Ascending aorta (tissue), 2 donors: ENCODE results near the gene AXIN2. TPM values are rescaled to one million over a fixed set of nuclear protein-coding genes. Genes with fewer than 3 reads are reported as not detected.

Experiments used
- DNase-seq, 2 donors: peaks; one replicate each; pipeline ENCODE4 v3.0.0-alpha.2; 2019; ENCODE audit warnings: low spot score in 2 of 2
- H3K27ac ChIP-seq, 2 donors: fragments of 200-600 bp; sonication (generic); one replicate each; pipeline ENCODE4 v1.5.1; 2016 to 2017; ENCODE audit warnings: mild to moderate bottlenecking in 1 of 2
- H3K27me3 ChIP-seq: fragments of 200-600 bp; sonication (generic); one replicate; pipeline ENCODE4 v1.5.1; 2017
- H3K36me3 ChIP-seq, 2 donors: fragments of 200-600 bp; sonication (generic); one replicate each; pipeline ENCODE4 v1.5.1; 2016
- H3K4me1 ChIP-seq, 2 donors: fragments of 200-600 bp; sonication (generic); one replicate each; pipeline ENCODE4 v1.5.1; 2016 to 2017; ENCODE audit warnings: mild to moderate bottlenecking in 1 of 2
- H3K4me3 ChIP-seq, 2 donors: fragments of 200-600 bp; sonication (generic); one replicate each; pipeline ENCODE4 v1.5.1; 2016 to 2017; ENCODE audit warnings: mild to moderate bottlenecking in 1 of 2
- H3K9me3 ChIP-seq, 2 donors: fragments of 200-600 bp; sonication (generic); one replicate each; pipeline ENCODE4 v1.5.1; 2016
- intact Hi-C: fragments of 100-400 bp; cut with DNase I; formaldehyde crosslinking; loops from one replicate; pipeline ENCODE4 v1.15.1; 2023
- total RNA-seq: library from RNA; depleted of rRNA; stranded (reverse); fragments of >200 nt; gene quantifications from one replicate; pipeline ENCODE4 v1.1.0, GENCODE V29; 2016
- TF ChIP-seq, protein P1 (sequence below), 3 experiments: fragments of 200-600 bp in 2 of 3; fragments of 450-650 bp in 1 of 3; sonication (generic) in 2 of 3; IDR thresholded peaks; one replicate each; pipeline ENCODE4 v1.5.1; 2016 to 2019; ENCODE audit warnings: antibody characterized with exemption in 3 of 3, mild to moderate bottlenecking in 1 of 3, moderate library complexity in 1 of 3

Gene AXIN2, protein sequence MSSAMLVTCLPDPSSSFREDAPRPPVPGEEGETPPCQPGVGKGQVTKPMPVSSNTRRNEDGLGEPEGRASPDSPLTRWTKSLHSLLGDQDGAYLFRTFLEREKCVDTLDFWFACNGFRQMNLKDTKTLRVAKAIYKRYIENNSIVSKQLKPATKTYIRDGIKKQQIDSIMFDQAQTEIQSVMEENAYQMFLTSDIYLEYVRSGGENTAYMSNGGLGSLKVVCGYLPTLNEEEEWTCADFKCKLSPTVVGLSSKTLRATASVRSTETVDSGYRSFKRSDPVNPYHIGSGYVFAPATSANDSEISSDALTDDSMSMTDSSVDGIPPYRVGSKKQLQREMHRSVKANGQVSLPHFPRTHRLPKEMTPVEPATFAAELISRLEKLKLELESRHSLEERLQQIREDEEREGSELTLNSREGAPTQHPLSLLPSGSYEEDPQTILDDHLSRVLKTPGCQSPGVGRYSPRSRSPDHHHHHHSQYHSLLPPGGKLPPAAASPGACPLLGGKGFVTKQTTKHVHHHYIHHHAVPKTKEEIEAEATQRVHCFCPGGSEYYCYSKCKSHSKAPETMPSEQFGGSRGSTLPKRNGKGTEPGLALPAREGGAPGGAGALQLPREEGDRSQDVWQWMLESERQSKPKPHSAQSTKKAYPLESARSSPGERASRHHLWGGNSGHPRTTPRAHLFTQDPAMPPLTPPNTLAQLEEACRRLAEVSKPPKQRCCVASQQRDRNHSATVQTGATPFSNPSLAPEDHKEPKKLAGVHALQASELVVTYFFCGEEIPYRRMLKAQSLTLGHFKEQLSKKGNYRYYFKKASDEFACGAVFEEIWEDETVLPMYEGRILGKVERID
- total RNA-seq: 27.5 TPM

DNA sequence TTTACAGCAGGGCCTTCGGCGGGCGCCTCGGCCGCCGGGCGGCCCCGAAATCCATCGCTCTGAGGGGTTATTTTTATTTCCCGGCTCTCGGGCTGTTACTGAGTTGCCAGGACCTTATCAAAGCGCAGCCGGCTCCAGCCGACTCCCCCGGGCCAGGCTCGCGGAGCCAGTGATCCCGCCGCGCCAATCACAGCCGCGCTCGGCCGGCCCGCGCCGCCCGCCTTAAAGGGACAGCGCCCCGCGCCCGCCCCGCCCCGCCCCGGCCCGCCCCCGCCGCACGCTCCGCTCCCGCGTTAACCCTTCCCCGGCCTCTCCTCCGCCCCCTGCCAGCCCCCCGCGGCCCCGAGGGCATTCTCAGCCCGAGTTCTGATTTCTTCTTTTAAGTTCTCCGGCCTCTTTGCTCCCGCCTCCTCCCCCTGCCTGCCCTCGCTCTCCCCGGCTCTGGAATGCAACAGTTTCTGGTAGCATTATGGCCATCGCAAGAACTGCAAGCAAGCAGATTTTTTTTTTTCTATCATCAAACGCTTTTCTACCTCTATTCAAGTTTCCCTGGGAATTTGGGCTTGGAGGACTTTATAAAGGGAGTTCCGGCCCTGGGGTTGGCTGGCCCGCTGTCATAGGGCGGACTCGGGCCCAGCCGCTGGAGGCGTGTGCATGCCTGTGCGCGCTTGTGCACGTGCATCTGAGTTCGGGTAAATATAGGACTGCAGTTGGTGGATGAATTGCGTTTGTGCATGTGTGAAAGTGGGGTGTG, at the start of gene AXIN2:
Gene AXIN2, minus strand, starts transcription at position 197 of the 754 bp plus-strand sequence. CDS start 3,028 bp downstream, outside the sequence.
- Histone ChIP-seq H3K27ac (peak within 1 kb of the TSS; percentile 90 to 94), H3K4me1 (peaks cover 0 to 10% of the 10 kb centered on the region in 2 donors), H3K4me3 (peak within 1 kb of the TSS in 1 of 2 donors; percentile 97), H3K27me3 (no peaks in the 10 kb centered on the region), H3K9me3 (no peaks in the 10 kb centered on the region), H3K36me3 (peaks cover 0 to 4% of the 10 kb centered on the region in 2 donors)
- intact Hi-C loops: loop anchor here (1.0 to 5.0 kb wide), 2 partner anchors 98 to 589 kb away; no protein-coding TSS in a partner anchor
- TF ChIP-seq, protein P1, sequence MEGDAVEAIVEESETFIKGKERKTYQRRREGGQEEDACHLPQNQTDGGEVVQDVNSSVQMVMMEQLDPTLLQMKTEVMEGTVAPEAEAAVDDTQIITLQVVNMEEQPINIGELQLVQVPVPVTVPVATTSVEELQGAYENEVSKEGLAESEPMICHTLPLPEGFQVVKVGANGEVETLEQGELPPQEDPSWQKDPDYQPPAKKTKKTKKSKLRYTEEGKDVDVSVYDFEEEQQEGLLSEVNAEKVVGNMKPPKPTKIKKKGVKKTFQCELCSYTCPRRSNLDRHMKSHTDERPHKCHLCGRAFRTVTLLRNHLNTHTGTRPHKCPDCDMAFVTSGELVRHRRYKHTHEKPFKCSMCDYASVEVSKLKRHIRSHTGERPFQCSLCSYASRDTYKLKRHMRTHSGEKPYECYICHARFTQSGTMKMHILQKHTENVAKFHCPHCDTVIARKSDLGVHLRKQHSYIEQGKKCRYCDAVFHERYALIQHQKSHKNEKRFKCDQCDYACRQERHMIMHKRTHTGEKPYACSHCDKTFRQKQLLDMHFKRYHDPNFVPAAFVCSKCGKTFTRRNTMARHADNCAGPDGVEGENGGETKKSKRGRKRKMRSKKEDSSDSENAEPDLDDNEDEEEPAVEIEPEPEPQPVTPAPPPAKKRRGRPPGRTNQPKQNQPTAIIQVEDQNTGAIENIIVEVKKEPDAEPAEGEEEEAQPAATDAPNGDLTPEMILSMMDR (IDR thresholded peaks at IDR 0.05): peak; percentile 11 to 32 (median 12)
- DNase-seq: peak; percentile 59 to 94

DNA sequence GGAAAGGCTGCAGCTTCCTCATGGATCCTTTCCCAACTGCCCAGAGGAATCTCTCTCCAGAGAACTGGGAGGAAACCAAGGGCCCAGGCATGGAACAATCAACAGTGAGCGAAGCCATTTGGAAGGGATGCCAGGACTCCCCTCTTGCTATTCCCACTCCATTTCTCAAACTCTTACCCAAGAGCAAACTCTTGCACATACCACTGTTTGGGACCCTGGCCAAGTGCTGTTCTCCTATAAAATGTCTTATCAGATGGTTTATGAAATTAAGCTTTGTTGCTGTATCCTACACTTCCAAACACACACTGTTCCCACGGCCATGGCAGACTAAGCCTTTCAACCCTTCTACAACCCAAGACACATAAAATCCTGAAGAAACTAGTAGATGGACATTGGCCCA, 48.3 kb upstream of the AXIN2 start:
- H3K36me3 ChIP-seq: no peaks in the 10 kb centered on the region
- no peaks in the 10 kb centered on the region for H3K27me3 ChIP-seq
- no peaks in the 10 kb centered on the region for H3K9me3 ChIP-seq
- intact Hi-C loops: no loop called here
- TF ChIP-seq, protein P1 (IDR thresholded peaks at IDR 0.05): no peak
- no peak for DNase-seq
- H3K27ac ChIP-seq: no peak overlapping the region
- no peak overlapping the region for H3K4me3 ChIP-seq
- no peaks in the 10 kb centered on the region for H3K4me1 ChIP-seq

DNA sequence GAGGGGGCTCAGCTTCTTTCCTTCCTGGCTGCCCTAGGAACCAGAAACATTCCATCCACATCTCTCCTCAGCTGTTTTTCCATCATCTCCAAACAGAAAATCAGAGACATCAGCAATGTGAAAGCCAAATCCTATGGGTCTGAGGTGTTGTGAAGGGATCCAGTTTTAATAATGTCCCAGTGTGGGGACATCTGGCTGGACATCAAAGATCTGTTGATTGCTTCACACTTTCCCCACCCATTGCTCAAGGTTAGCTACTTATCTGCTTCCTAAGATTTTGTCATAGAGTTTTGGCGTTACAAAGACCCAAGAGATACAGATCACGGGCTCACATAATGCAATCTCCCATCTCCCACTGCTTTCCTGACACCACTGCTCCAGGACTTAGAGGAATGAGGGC, 47.8 kb upstream of the AXIN2 start:
- DNase-seq: no peak
- H3K36me3 ChIP-seq: no peaks in the 10 kb centered on the region
- H3K4me3 ChIP-seq: no peak overlapping the region
- H3K27ac ChIP-seq: no peak overlapping the region
- intact Hi-C loops: no loop called here
- H3K4me1 ChIP-seq: no peaks in the 10 kb centered on the region
- H3K9me3 ChIP-seq: no peaks in the 10 kb centered on the region
- TF ChIP-seq, protein P1 (IDR thresholded peaks at IDR 0.05): no peak
- no peaks in the 10 kb centered on the region for H3K27me3 ChIP-seq

DNA sequence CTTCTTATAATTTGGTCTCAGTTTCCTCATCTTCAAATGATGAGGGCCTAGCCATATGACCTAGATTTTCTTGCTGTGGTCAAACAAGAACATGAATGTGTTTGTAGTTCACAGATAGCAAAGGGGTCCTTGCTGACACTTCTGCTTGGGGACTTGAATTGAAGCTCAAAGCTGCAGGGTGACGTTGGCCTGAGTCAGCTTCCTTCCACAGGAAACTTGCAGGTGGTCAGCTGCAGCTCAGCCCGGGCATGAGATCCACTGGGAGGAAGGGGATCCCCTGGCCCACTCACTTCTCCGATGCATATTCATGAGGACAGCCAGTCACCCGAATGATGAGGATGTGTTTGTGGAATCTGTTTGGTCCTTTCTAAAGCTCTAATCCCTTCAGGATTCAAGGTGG, 42.6 kb upstream of the AXIN2 start:
- TF ChIP-seq, protein P1 (IDR thresholded peaks at IDR 0.05): no peak
- Histone ChIP-seq H3K4me3 (no peak overlapping the region), H3K27ac (no peak overlapping the region), H3K4me1 (peaks cover 0 to 12% of the 10 kb centered on the region in 2 donors), H3K9me3 (no peaks in the 10 kb centered on the region), H3K36me3 (no peaks in the 10 kb centered on the region), H3K27me3 (no peaks in the 10 kb centered on the region)
- intact Hi-C loops: no loop called here
- no peak for DNase-seq

DNA sequence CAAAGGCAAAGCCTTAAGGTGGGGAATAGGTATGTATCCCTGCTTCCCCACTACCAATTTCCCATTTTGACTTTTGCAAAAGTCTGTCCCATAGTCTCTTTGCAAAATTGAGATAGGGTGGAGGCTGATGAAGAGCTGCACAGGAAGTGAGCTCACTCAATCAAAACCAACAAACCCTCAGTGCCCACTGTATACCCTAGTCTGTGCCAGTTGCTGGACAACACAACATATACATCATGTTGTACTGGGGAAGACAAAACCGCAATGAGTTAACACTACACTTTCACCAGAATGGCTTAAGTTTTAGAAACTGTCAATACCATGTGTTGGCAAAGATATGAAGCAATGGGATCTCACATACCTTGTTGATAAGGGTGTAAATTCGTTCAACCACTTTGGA, 40.4 kb upstream of the AXIN2 start:
- DNase-seq: no peak
- Histone ChIP-seq H3K27me3 (no peaks in the 10 kb centered on the region), H3K4me1 (peaks cover 0 to 12% of the 10 kb centered on the region in 2 donors), H3K9me3 (no peaks in the 10 kb centered on the region), H3K36me3 (no peaks in the 10 kb centered on the region), H3K27ac (no peak overlapping the region), H3K4me3 (no peak overlapping the region)
- TF ChIP-seq, protein P1 (IDR thresholded peaks at IDR 0.05): no peak
- intact Hi-C loops: no loop called here
